Liver (tissue), 9 donors: ENCODE results near the gene MRPL10. TPM values are rescaled to one million over a fixed set of nuclear protein-coding genes. Genes with fewer than 3 reads are reported as not detected.

Experiments
- DNase-seq: peaks from one replicate; pipeline ENCODE4 v3.0.0-alpha.2; 2017; ENCODE audit warnings: low spot score
- H3K27ac ChIP-seq, 2 donors: one replicate each; pipeline ENCODE4 v1.7.0; 2013; ENCODE audit warnings: inconsistent platforms in 2 of 2, low read length in 2 of 2, control low read depth in 1 of 2, low read depth in 1 of 2, mild to moderate bottlenecking in 1 of 2
- H3K27me3 ChIP-seq, 4 donors: one replicate each; pipeline versions ENCODE4 v1.6.1 to v1.7.0; 2013; ENCODE audit warnings: low read length in 3 of 4, inconsistent platforms in 1 of 4, mild to moderate bottlenecking in 1 of 4, moderate library complexity in 1 of 4; ENCODE audit not compliant: control insufficient read depth in 4 of 4, insufficient read depth in 4 of 4
- H3K36me3 ChIP-seq, 4 donors: one replicate each; pipeline versions ENCODE4 v1.6.1 to v1.7.0; 2013; ENCODE audit warnings: low read length in 3 of 4, mild to moderate bottlenecking in 3 of 4, low read depth in 1 of 4, moderate library complexity in 1 of 4; ENCODE audit not compliant: control insufficient read depth in 4 of 4, insufficient read depth in 3 of 4
- H3K4me1 ChIP-seq, 4 donors: one replicate each; pipeline versions ENCODE4 v1.6.1 to v1.7.0; 2013; ENCODE audit warnings: low read length in 3 of 4, mild to moderate bottlenecking in 3 of 4, moderate library complexity in 1 of 4; ENCODE audit not compliant: control insufficient read depth in 4 of 4, insufficient read depth in 4 of 4
- H3K4me3 ChIP-seq, 3 donors: one replicate each; pipeline versions ENCODE4 v1.6.1 to v1.7.0; 2013; ENCODE audit warnings: low read length in 3 of 3, control low read depth in 1 of 3, low read depth in 1 of 3, mild to moderate bottlenecking in 1 of 3
- H3K9ac ChIP-seq, 2 donors: one replicate each; pipeline ENCODE4 v1.7.0; 2013; ENCODE audit warnings: low read length in 2 of 2, mild to moderate bottlenecking in 2 of 2, moderate library complexity in 2 of 2, control low read depth in 1 of 2, low read depth in 1 of 2
- H3K9me3 ChIP-seq, 4 donors: one replicate each; pipeline versions ENCODE4 v1.6.1 to v1.7.0; 2013; ENCODE audit warnings: low read length in 3 of 4; ENCODE audit not compliant: control insufficient read depth in 4 of 4
- EGR1 ChIP-seq, 2 donors: IDR thresholded peaks; 2 replicates each; pipeline ENCODE4 v1.6.1; 2016 to 2018; ENCODE audit warnings: antibody characterized with exemption in 2 of 2, low read depth in 2 of 2
- FOXA1 ChIP-seq: IDR thresholded peaks from 2 replicates; pipeline ENCODE4 v1.6.1; 2016; ENCODE audit warnings: antibody characterized with exemption
- FOXA2 ChIP-seq: IDR thresholded peaks from 2 replicates; pipeline ENCODE4 v1.6.1; 2016; ENCODE audit warnings: antibody characterized with exemption
- GABPA ChIP-seq, 2 donors: IDR thresholded peaks in 1 of 2; conservative IDR thresholded peaks in 1 of 2; 2 replicates each; pipeline ENCODE4 v1.6.1; 2016; ENCODE audit warnings: antibody characterized with exemption in 2 of 2, mild to moderate bottlenecking in 1 of 2, moderate library complexity in 1 of 2
- HNF4A ChIP-seq, 2 donors: conservative IDR thresholded peaks; 2 replicates each; pipeline ENCODE4 v1.6.1; 2016; ENCODE audit warnings: antibody characterized with exemption in 2 of 2, mild to moderate bottlenecking in 2 of 2
- HNF4G ChIP-seq: IDR thresholded peaks from 2 replicates; pipeline ENCODE4 v1.6.1; 2016; ENCODE audit warnings: antibody characterized with exemption
- JUND ChIP-seq, 2 donors: IDR thresholded peaks; 2 replicates each; pipeline ENCODE4 v1.6.1; 2016; ENCODE audit warnings: antibody characterized with exemption in 2 of 2
- NR2F2 ChIP-seq: IDR thresholded peaks from 2 replicates; pipeline ENCODE4 v1.6.1; 2016; ENCODE audit warnings: antibody characterized with exemption
- RAD21 ChIP-seq, 2 donors: IDR thresholded peaks; 2 replicates each; pipeline ENCODE4 v1.6.1; 2016; ENCODE audit warnings: antibody characterized with exemption in 2 of 2, mild to moderate bottlenecking in 2 of 2
- RXRA ChIP-seq, 2 donors: IDR thresholded peaks; 2 replicates each; pipeline ENCODE4 v1.6.1; 2017 to 2018; ENCODE audit warnings: antibody characterized with exemption in 2 of 2, mild to moderate bottlenecking in 1 of 2
- SP1 ChIP-seq: IDR thresholded peaks from 2 replicates; pipeline ENCODE4 v1.6.1; 2018; ENCODE audit warnings: antibody characterized with exemption, mild to moderate bottlenecking
- TAF1 ChIP-seq: conservative IDR thresholded peaks from 2 replicates; pipeline ENCODE4 v1.6.1; 2016; ENCODE audit warnings: antibody characterized with exemption, mild to moderate bottlenecking
- YY1 ChIP-seq: IDR thresholded peaks from 2 replicates; pipeline ENCODE4 v1.6.1; 2016; ENCODE audit warnings: antibody characterized with exemption, mild to moderate bottlenecking
- WGBS: extraction: QIAGEN DNeasy Blood & Tissue Kit; methylation state at CpG from one replicate; pipeline ENCODE4 v1.1.7; 2013; 5-methylcytosine and 5-hydroxymethylcytosine counted together
- polyA plus RNA-seq, 2 donors: library from polyadenylated mRNA; stranded (reverse) in 1 of 2; unstranded in 1 of 2; fragments of 200-250 nt in 1 of 2; fragments of >200 nt in 1 of 2; fragmentation: Nextera tagmentation in 1 of 2; extraction: Ambion mirVana in 1 of 2; gene quantifications; one replicate each; pipeline versions ENCODE4 v1.2.1 to v1.2.3, GENCODE V29; 2013 to 2015
- total RNA-seq, 2 donors: library from RNA; depleted of rRNA; stranded (reverse); fragments of >200 nt; gene quantifications; one replicate each; pipeline ENCODE4 v1.2.3, GENCODE V29; 2014
- TF ChIP-seq, protein P1 (sequence below): IDR thresholded peaks from 2 replicates; pipeline ENCODE4 v1.6.1; 2016; ENCODE audit warnings: antibody characterized with exemption
- TF ChIP-seq, protein P2 (sequence below): IDR thresholded peaks from 2 replicates; pipeline ENCODE4 v1.6.1; 2016; ENCODE audit warnings: antibody characterized with exemption
- TF ChIP-seq, protein P3 (sequence below): IDR thresholded peaks from 2 replicates; pipeline ENCODE4 v1.6.1; 2016; ENCODE audit warnings: antibody characterized with exemption, mild to moderate bottlenecking
- TF ChIP-seq, protein P4 (sequence below): fragments of 150-350 bp; IDR thresholded peaks from 2 replicates; pipeline ENCODE4 v1.5.1; 2017; ENCODE audit warnings: improper control_type of control experiment, low read depth, low read length; ENCODE audit not compliant: missing input control
- TF ChIP-seq, protein P5 (sequence below): IDR thresholded peaks from 2 replicates; pipeline ENCODE4 v1.6.1; 2016; ENCODE audit warnings: antibody characterized with exemption
- donor health status: healthy.
- donor health status: healthy.
- donor health status: healthy.
- donor health status: healthy.
- donor health status: healthy.

Gene MRPL10
- total and polyA plus RNA-seq, 4 donors = 10.2 to 24.9 (median 12.9) TPM

DNA sequence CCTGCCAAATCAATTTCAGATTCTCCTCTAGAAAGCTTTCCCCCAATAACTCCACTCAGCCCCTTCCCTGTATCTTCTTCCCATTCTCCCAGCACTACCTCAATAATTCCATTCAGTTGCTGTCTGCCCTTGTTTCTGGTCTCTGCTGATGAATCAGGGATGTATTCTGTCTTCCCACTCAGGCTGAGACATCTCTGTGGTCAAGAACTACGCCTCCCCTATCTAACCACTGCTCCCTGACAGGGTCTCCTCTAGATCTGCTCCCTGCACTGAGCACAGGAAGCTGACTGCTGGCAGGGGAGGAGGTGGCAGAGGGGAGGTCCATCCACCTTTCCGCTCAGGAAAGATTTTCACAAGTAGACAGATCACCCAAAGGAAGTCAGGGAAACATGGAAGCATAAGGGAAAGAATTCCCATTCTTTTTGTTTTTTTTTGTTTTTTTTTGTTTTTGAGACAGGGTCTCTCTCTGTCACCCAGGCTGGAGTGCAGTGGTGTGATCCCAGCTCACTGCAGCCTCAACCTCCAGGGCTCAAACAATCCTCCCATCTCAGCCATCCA, 47.8 kb upstream of the MRPL10 start:
- DNase-seq = no peak
- Histone ChIP-seq H3K4me1 (peaks cover 0 to 9% (median 8%) of the 10 kb centered on the region in 4 donors), H3K9me3 (no peaks in the 10 kb centered on the region), H3K9ac (no peak overlapping the region), H3K4me3 (no peak overlapping the region), H3K27me3 (no peaks in the 10 kb centered on the region), H3K27ac (no peak overlapping the region), H3K36me3 (no peaks in the 10 kb centered on the region)
- TF ChIP-seq RXRA (IDR thresholded peaks at IDR 0.05) (no peak), FOXA1 (no peak), TAF1 (no peak), JUND (IDR thresholded peaks at IDR 0.05) (no peak), EGR1 (IDR thresholded peaks at IDR 0.05; ENCODE audit: low read depth in 2 of 2) (no peak), NR2F2 (no peak), HNF4A (conservative IDR thresholded peaks at IDR 0.05) (no peak), HNF4G (no peak), FOXA2 (no peak), SP1 (no peak), YY1 (no peak), GABPA (IDR thresholded peaks at IDR 0.05 in 1 of 2, conservative IDR thresholded peaks at IDR 0.05 in 1 of 2) (no peak), RAD21 (IDR thresholded peaks at IDR 0.05) (no peak)
- TF ChIP-seq, protein P1, sequence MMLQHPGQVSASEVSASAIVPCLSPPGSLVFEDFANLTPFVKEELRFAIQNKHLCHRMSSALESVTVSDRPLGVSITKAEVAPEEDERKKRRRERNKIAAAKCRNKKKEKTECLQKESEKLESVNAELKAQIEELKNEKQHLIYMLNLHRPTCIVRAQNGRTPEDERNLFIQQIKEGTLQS = no peak
- TF ChIP-seq, protein P2, sequence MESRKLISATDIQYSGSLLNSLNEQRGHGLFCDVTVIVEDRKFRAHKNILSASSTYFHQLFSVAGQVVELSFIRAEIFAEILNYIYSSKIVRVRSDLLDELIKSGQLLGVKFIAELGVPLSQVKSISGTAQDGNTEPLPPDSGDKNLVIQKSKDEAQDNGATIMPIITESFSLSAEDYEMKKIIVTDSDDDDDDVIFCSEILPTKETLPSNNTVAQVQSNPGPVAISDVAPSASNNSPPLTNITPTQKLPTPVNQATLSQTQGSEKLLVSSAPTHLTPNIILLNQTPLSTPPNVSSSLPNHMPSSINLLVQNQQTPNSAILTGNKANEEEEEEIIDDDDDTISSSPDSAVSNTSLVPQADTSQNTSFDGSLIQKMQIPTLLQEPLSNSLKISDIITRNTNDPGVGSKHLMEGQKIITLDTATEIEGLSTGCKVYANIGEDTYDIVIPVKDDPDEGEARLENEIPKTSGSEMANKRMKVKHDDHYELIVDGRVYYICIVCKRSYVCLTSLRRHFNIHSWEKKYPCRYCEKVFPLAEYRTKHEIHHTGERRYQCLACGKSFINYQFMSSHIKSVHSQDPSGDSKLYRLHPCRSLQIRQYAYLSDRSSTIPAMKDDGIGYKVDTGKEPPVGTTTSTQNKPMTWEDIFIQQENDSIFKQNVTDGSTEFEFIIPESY = no peak
- TF ChIP-seq, protein P3, sequence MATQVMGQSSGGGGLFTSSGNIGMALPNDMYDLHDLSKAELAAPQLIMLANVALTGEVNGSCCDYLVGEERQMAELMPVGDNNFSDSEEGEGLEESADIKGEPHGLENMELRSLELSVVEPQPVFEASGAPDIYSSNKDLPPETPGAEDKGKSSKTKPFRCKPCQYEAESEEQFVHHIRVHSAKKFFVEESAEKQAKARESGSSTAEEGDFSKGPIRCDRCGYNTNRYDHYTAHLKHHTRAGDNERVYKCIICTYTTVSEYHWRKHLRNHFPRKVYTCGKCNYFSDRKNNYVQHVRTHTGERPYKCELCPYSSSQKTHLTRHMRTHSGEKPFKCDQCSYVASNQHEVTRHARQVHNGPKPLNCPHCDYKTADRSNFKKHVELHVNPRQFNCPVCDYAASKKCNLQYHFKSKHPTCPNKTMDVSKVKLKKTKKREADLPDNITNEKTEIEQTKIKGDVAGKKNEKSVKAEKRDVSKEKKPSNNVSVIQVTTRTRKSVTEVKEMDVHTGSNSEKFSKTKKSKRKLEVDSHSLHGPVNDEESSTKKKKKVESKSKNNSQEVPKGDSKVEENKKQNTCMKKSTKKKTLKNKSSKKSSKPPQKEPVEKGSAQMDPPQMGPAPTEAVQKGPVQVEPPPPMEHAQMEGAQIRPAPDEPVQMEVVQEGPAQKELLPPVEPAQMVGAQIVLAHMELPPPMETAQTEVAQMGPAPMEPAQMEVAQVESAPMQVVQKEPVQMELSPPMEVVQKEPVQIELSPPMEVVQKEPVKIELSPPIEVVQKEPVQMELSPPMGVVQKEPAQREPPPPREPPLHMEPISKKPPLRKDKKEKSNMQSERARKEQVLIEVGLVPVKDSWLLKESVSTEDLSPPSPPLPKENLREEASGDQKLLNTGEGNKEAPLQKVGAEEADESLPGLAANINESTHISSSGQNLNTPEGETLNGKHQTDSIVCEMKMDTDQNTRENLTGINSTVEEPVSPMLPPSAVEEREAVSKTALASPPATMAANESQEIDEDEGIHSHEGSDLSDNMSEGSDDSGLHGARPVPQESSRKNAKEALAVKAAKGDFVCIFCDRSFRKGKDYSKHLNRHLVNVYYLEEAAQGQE = no peak
- TF ChIP-seq, protein P4, sequence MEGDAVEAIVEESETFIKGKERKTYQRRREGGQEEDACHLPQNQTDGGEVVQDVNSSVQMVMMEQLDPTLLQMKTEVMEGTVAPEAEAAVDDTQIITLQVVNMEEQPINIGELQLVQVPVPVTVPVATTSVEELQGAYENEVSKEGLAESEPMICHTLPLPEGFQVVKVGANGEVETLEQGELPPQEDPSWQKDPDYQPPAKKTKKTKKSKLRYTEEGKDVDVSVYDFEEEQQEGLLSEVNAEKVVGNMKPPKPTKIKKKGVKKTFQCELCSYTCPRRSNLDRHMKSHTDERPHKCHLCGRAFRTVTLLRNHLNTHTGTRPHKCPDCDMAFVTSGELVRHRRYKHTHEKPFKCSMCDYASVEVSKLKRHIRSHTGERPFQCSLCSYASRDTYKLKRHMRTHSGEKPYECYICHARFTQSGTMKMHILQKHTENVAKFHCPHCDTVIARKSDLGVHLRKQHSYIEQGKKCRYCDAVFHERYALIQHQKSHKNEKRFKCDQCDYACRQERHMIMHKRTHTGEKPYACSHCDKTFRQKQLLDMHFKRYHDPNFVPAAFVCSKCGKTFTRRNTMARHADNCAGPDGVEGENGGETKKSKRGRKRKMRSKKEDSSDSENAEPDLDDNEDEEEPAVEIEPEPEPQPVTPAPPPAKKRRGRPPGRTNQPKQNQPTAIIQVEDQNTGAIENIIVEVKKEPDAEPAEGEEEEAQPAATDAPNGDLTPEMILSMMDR = no peak
- TF ChIP-seq, protein P5, sequence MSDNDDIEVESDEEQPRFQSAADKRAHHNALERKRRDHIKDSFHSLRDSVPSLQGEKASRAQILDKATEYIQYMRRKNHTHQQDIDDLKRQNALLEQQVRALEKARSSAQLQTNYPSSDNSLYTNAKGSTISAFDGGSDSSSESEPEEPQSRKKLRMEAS = no peak
- WGBS = 77% methylated on average over 2 of the region's 2 CpGs
